ES-I3 (cell line): Measurements from ENCODE around the gene IGSF9B.

Experiments
- H3K36me3 ChIP-seq: 2 replicates; pipeline ENCODE4 v1.6.1; 2013; ENCODE audit warnings: mild to moderate bottlenecking, low read length, control low read depth, moderate library complexity; ENCODE audit not compliant: insufficient read depth
- H3K4me1 ChIP-seq: 2 replicates; pipeline ENCODE4 v1.6.1; 2013; ENCODE audit warnings: mild to moderate bottlenecking, control low read depth, low read length; ENCODE audit not compliant: insufficient read depth
- H3K9ac ChIP-seq: 2 replicates; pipeline ENCODE4 v1.6.1; 2013; ENCODE audit warnings: low read depth, mild to moderate bottlenecking, low read length, moderate library complexity
- H3K9me3 ChIP-seq: 2 replicates; pipeline ENCODE4 v1.6.1; 2013; ENCODE audit warnings: mild to moderate bottlenecking, low read length, moderate library complexity; ENCODE audit not compliant: control insufficient read depth, insufficient read depth

The IGSF9B gene

DNA sequence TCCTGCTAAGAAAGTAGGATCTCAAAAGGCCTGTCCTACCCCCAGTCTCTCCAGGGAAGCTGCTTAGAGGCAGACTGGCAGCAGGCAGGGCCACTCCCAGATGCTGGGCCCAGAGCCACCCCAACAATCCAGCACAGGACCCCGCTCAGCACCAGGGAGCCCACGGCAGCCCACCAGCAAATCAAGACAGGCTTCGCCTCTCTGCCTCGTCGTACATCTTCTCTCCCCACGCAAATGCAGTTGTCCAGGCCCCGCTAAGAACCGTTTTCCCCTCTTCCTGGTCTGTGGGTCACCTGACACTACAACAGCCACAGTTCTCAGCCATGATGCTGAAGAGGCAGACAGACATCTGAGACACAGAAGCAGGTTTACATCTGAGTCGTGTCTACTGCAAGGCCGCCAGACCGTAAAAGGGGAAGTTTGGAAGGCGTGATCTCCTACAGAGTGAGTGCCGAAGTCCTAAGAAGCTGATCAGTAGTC, 51.1 kb downstream of the IGSF9B start:
- no peak overlapping the region for H3K9ac ChIP-seq
- no peaks in the 10 kb centered on the region for H3K4me1 ChIP-seq
- peaks cover 8% of the 10 kb centered on the region; the same call in 1 of the 2 replicates for H3K36me3 ChIP-seq
- no peaks in the 10 kb centered on the region for H3K9me3 ChIP-seq

DNA sequence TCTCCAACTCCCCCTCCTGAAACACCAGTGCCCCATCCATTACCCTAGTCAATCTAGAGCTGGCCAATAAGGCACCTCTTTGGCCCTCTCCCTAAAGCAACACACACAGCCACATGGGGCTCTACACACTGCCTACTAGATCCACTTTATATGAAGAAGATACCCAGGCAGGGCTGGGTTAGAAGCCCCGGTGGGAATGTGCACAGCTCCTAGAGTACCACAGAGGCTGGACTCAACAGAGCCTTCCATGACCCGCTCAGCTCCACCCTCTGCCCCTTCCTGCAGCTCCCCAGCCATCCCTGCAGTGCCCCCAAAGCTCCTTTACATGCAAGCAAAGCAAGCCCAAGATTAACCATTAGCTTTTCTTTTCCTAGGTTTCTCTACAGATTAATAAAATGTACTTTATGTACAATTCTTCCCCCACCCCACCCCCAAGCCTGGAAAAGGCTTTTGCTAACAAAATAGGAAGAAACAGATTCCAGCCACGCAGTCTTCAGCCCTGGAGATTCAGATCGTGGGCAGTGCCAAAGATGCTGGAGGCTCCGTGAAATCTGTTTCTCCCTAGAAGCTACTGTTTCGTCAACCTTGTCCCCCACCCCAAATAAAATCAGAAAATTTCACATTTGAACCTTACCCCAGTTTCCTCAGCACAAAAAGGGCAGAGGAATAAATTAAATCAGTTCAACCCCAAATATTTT, 51.8 kb downstream of the IGSF9B start:
- Histone ChIP-seq H3K9me3 (no peaks in the 10 kb centered on the region), H3K4me1 (no peaks in the 10 kb centered on the region), H3K36me3 (peaks cover 4% of the 10 kb centered on the region; the same call in 1 of the 2 replicates), H3K9ac (no peak overlapping the region)

DNA sequence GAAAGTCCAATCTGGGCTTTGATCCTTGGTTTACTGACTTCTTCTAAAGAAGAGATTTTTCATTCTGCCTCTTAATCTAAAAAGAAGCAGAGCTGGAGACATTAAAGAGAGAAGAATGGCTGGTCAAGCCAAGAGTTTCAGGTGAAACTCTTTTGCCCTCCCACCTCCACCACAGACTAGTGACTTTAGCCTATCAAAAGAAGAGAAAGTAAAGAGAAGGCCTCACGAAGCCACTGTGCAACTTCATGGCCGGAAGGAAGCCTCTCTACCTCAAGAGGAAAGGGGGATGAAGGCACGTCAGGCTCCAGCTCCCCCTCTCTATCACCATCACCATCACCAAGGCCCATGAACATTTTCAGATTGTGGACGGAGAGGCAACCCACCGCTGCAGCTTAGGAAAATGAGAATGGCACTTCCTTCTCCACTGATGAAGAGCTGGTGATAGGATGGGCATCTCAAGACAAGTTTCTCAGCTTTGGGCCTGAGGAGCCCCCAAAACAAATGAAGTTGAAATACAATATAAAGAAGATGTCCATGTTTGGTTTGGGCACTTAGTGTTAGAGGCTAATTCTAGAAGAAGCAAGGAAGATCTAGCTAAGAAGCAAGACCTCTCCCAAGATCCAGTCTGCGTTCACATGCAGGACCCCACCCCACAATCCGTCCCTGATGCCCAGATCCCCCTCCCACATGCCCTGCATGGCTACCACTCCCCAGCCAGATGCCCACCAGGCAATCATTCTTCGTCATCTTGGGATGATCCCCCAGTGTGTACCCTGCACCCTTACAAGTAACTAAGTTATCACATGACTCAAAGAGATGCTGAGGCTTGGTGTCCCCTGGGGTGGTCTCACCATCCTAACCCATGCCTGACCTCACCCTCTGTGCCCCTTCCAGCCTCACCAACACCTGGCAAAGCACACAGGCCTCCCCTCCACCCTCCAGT, 52.6 kb downstream of the IGSF9B start:
- no peaks in the 10 kb centered on the region for H3K4me1 ChIP-seq
- H3K36me3 ChIP-seq: peaks cover 4% of the 10 kb centered on the region; the same call in 1 of the 2 replicates
- H3K9ac ChIP-seq: no peak overlapping the region
- H3K9me3 ChIP-seq: no peaks in the 10 kb centered on the region

GRCh38 chr11:133903056-133903455, 53.7 kb downstream of the IGSF9B start:
- Histone ChIP-seq H3K36me3 (peaks cover 4% of the 10 kb centered on the region; the same call in 1 of the 2 replicates), H3K4me1 (peaks cover 6% of the 10 kb centered on the region; the same call in 1 of the 2 replicates), H3K9ac (no peak overlapping the region), H3K9me3 (no peaks in the 10 kb centered on the region)

DNA sequence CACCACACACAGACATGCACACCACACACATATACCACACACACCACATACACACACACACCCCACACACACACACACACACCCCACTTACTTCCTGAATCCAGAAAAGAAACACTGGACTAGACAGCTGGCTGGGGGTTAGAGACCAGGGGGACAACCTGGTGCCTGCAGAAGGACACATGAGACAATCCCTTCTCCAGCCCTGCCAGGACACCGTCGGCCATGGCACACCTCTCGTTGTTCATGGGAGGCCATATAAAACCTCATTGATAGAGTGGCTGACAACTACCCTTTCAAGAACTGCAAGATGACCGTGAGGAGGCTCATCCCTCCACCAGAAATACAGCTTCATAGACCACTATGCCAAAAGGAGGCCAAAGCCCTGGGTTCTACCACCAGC, 54.3 kb downstream of the IGSF9B start:
- no peaks in the 10 kb centered on the region for H3K9me3 ChIP-seq
- peaks cover 4% of the 10 kb centered on the region; the same call in 1 of the 2 replicates for H3K36me3 ChIP-seq
- H3K9ac ChIP-seq: no peak overlapping the region
- peaks cover 6% of the 10 kb centered on the region; the same call in 1 of the 2 replicates for H3K4me1 ChIP-seq

DNA sequence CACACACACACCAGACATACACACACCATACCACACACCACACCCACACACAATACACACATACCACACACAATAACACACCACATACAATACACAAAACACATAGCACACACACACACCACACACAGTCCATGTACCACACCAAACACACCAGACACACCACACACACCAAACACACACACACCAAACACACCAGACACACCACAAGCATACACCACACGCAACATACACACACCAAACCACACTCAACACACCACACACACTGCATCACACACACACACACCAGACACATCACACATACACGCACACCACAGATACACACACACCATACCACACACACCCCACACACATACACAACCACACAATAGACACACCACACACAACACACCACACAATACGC, 54.8 kb downstream of the IGSF9B start:
- peaks cover 6% of the 10 kb centered on the region; the same call in 1 of the 2 replicates for H3K4me1 ChIP-seq

GRCh38 chr11:133901316-133901715, 55.5 kb downstream of the IGSF9B start:
- Histone ChIP-seq H3K36me3 (peaks cover 4% of the 10 kb centered on the region; the same call in 1 of the 2 replicates), H3K4me1 (peaks cover 8% of the 10 kb centered on the region), H3K9ac (no peak overlapping the region), H3K9me3 (no peaks in the 10 kb centered on the region)

More for the DNA sequence above, 54.8 kb downstream of the IGSF9B start:
- H3K36me3 ChIP-seq: peaks cover 4% of the 10 kb centered on the region; the same call in 1 of the 2 replicates
- no peak overlapping the region for H3K9ac ChIP-seq
- no peaks in the 10 kb centered on the region for H3K9me3 ChIP-seq

DNA sequence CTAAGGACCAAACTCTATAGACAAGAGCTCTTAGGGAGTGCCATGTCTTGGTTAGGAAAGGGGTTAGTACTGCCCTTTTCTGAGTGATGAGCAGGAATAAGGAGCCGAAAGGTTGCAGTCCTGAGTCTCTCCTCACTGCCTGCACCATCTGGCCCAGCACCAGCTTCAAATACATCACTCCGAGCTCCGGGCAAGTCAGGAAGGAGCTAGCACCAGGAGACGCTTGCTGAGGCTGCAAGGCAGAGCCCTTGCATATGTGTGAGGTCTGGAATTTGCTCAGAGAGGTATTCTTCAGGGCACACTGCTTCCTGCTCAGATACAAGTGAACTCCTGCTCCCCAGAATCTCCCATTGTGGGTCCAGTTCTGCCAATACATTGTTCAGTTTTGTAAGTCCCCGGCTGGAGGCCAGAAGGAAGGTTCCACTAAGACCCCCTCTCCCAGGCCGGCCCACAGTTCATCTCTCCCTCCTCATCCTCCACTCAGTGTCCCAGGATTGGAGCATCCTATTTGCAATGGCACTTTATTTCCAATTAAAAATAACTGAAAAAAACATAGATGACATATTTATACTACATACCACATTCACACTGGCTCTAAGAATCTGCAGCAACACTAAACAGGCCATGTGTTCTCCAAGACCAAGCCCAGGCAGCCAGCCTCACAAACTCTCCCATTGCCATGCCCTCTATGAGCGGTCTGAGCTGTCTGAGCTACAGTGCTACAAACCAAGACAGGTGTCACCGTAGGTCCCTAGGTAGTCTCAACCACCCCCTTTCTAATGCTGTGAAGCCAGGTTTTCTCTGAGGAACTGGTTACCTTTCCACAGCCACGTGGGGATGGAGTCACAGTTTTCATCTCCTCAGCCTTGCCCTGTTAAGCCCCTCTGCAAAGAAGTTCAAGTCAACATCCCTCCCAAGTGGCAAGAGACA, 56.3 kb downstream of the IGSF9B start:
- no peak overlapping the region for H3K9ac ChIP-seq
- peaks cover 17% of the 10 kb centered on the region for H3K4me1 ChIP-seq
- peaks cover 4% of the 10 kb centered on the region; the same call in 1 of the 2 replicates for H3K36me3 ChIP-seq
- no peaks in the 10 kb centered on the region for H3K9me3 ChIP-seq

DNA sequence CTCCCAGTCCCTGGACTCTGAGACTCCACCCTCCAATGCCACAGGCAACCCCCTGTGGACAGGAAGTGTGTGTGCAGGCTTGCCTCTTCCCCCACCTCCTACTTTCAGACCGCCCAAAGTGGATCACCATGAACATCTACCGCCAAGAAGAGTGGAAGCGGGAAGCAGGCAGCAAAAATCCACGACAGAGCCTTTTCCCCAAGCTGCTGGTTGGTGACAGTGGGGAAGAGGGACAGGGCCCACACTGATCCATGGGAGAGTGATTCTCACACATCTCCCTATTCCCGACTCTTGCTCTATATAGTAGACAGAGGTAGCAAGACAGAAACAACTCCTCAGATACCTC, 58.0 kb downstream of the IGSF9B start:
- Histone ChIP-seq H3K36me3 (peaks cover 4% of the 10 kb centered on the region; the same call in 1 of the 2 replicates), H3K9ac (no peak overlapping the region), H3K4me1 (peaks cover 30% of the 10 kb centered on the region), H3K9me3 (no peaks in the 10 kb centered on the region)

GRCh38 chr11:133898031-133898769, 58.6 kb downstream of the IGSF9B start:
- Histone ChIP-seq H3K4me1 (peaks cover 30% of the 10 kb centered on the region), H3K9ac (no peak overlapping the region), H3K36me3 (peaks cover under 1% of the 10 kb centered on the region; the same call in 1 of the 2 replicates), H3K9me3 (no peaks in the 10 kb centered on the region)

DNA sequence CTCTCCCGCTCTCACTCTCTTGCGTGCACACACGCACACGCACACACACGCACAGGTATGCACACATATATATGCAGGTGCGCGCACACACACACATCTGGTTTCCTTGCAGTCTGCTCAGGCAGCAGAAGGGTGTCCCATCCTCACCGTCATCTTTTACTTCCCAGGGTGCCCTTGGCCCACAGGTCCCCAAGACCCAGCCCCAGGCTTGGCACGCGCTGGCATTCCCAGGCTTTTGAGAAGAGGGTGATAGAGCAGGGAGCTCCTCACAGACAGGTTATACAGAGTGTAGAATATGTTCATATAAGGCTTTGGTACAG, 59.5 kb downstream of the IGSF9B start:
- Histone ChIP-seq H3K9me3 (no peaks in the 10 kb centered on the region), H3K36me3 (no peaks in the 10 kb centered on the region), H3K9ac (no peak overlapping the region), H3K4me1 (peaks cover 30% of the 10 kb centered on the region)

- Histone ChIP-seq H3K4me1 (peaks cover 30% of the 10 kb centered on the region), H3K9ac (no peak overlapping the region), H3K9me3 (no peaks in the 10 kb centered on the region), H3K36me3 (no peaks in the 10 kb centered on the region)
Measured at GRCh38 chr11:133896642-133897330, 60.0 kb downstream of the IGSF9B start.

GRCh38 chr11:133896028-133896427, 60.7 kb downstream of the IGSF9B start:
- Histone ChIP-seq H3K9ac (no peak overlapping the region), H3K9me3 (no peaks in the 10 kb centered on the region), H3K36me3 (no peaks in the 10 kb centered on the region), H3K4me1 (peaks cover 30% of the 10 kb centered on the region)
